HG03575 (cell line): ENCODE measurements around the gene GRAMD2A.

ENCODE experiments used
- ATAC-seq: cut with Tn5 transposase; IDR thresholded peaks from one replicate; pipeline ENCODE4 v1.9.1; 2021; ENCODE audit not compliant: unreplicated experiment, insufficient number of reproducible peaks, low FRiP score; ENCODE audit errors: extremely low read depth

Gene GRAMD2A

DNA sequence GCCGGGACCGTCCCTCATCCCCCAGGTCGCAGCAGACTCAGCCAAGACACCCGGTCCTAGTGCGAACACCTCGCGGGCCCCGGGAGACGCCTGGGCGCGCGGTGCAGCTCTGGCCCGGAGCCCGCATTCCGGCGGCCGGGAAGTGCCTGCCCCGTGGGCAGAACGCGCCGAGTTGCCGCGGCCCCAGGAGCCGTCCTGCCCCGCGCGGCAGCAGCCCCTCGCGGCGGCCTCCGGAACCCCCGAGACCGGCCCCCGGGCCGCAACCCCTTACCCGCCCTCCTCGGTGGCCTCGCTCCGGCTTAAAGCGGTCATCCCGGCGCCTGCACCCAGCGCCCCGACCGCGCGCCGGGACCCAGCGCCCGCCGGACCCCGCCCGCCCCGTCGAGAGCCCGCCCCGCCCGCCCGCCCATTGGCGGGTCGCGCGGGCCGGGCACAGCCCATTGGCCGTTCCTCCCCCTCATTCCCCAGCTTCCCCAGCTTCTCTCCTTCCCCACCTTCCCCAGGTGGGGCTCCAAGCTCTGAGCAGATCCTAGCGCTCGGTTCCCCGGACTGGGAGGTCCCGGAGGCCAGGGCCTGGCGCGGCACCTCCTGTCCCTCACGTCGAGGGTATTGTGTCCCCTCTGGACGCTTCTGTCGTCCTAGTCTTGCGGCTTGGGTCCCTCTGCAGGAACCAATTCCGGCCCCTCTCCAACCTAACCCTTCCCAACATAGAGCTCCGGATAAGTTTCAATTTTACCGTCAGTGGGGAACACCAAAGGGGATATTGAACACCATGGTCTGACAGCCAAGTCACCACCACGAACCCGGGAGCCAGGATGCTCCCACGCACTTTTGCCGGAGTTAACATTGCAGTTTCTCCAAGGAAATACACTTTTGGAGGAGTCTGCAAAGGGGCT lies at the start of gene GRAMD2A:
Gene GRAMD2A, minus strand, starts transcription at position 328 of the 896 bp plus-strand sequence.
- ATAC-seq: no peak

DNA sequence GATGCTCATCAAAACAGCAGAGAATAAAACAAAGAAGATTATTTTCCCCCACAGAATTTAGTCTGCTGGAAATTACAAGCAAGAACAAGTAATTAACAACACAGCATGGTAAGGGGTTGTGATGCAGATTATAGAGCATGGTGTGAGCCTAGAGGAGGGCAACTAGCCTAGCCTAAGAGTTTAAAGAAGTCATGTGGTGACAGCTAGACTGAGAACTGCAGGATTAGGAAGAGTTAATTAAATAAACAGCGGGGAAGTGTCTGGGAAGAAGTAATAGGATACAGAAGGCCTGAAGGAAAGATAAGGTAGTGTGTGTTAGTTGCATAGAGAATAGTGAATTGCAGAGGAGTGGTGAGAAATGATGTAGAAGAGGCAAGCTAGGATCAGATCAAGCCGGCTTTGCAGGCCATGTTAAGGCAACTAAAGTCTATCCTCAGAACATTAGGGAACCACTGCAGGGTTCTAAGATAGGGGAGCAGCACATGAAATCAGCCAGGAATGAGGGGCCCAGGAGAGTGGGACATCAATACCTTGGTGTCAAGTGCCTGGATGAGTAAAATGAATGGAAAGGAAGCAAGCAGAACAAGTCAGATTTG lies 45.3 kb upstream of the GRAMD2A start:
- ATAC-seq: no peak

- ATAC-seq: no peak
Observed at GRCh38 chr15:72239652-72240051, 42.1 kb upstream of the GRAMD2A start.

- ATAC-seq: no peak
Observed at GRCh38 chr15:72238586-72238985, 41.0 kb upstream of the GRAMD2A start.

DNA sequence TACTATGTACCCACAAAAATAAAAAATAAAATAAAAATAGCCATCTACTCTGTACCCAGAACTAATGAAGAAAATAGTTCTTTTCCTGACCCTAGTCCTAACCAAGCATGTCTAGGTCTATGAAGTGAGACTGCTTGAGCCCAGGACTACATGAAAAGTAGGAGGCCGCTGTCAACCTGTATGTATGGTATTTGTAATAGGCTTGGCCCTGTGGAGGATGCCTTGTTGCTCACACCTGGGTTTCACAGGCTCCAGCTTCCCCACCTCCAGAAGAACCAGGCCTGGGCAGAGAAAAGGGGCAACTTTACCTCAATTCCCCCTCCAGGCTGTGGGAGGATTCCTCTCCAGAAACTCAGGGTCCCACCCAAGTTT lies 40.3 kb upstream of the GRAMD2A start:
- ATAC-seq: no peak

DNA sequence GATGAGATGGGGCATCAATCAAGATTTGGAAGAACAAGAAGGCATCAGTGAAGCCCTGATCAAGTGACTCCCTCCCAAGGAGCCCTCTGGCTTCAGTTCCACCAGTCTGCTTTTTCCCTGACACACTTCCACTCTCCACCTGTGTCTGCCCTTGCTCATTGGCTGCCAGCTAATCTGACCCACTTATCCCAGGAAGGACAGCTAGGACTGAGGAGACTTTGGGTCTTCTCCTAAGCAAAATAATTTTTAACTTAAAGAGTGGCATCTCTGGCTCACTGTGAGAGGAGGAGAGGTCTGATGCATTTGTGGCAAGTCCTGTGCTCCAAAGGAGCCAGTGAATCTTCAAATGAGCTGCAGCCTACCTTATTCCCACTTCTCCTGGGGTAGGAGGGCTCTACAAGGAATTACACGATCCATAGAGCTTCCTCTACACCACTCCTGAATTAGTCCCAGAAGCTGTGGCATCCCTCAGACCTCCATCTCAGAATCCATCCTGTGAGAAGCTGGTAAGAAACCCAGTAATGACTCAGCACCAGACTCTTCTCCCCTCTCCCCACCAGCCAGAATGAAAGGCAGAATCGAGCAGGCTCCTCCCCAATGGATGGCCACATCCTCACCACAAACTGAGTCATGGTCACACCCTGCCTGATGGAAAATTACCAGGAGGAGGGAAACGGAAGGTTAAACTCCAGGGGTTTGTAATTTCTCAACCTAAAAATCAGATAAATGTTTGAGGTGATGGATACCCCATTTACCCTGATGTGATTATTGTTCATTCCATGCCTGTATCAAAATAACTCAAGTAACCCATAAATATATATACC lies 39.7 kb upstream of the GRAMD2A start:
- ATAC-seq: no peak

DNA sequence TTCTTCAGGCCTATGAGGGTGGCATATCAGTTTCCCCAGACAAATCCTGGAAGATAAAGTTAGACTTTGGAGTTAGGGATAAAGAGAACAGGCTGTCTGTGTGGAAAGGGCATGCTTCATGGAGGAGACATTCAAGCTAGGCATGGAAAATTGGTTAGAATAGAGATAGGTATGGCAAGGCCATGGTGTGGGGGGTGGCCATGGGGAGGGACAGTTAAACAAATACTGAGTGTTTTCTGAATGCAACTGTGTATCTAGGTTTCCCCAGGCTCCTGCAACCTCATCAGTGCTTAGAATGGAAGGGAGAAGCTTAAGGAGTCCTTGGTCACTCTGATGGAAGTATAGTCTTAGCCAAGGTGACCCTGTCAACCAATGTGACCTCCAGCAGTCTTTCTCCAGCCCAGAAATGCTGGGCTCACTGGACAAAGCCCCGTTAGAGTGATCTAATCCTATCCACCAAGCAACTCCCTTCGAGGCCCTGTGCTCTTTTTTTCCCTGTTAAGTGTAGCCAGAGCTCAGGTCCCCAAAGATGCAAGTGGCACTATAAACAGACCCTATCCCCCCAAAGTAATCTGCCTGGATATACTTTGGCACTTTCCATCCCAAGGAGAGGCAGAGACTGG lies 38.9 kb upstream of the GRAMD2A start:
- ATAC-seq: no peak

DNA sequence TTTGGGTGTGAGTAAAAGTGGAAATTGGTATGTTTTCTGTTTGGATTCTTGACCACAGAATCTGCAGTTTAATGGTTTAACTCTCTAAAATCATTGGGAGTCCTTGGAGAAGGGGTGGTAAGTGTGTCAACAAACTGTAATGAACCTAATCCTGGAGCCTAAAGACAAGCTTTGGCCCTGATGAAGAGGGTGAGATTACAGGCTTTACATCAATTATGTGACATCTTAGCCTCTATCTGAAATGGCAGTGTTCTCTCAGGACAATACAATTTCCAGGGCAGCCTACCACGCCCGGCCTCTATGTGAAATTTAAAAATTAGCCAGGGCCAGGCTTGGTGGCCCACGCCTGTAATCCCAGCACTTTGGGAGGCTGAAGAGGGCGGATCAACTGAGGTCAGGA lies 37.7 kb upstream of the GRAMD2A start:
- no peak for ATAC-seq

- no peak for ATAC-seq
Observed at GRCh38 chr15:72233769-72234168, 36.2 kb upstream of the GRAMD2A start.

- ATAC-seq: no peak
Observed at GRCh38 chr15:72231833-72232478, 34.4 kb upstream of the GRAMD2A start.

- no peak for ATAC-seq
Observed at GRCh38 chr15:72231066-72231832, 33.7 kb upstream of the GRAMD2A start, which contains the start of gene PKM. PKM (minus strand) TSS chr15:72231190; CDS start chr15:72219097, 12,093 bp downstream.

GRCh38 chr15:72230197-72231065 lies 32.8 kb upstream of the GRAMD2A start:
- no peak for ATAC-seq

DNA sequence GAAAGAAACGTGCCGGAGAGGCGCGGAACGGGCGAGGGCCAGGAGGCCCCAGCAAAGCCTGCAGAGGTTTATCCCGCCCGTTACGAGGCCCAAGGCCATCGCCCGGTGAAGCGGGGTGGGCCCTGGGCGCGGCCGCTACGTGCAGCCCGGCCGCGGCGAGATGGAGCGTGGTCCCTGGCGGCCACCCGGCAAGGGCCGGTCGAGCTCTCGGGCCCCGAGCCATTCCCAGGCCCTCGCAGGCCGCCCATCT lies 32.3 kb upstream of the GRAMD2A start:
- ATAC-seq: no peak

DNA sequence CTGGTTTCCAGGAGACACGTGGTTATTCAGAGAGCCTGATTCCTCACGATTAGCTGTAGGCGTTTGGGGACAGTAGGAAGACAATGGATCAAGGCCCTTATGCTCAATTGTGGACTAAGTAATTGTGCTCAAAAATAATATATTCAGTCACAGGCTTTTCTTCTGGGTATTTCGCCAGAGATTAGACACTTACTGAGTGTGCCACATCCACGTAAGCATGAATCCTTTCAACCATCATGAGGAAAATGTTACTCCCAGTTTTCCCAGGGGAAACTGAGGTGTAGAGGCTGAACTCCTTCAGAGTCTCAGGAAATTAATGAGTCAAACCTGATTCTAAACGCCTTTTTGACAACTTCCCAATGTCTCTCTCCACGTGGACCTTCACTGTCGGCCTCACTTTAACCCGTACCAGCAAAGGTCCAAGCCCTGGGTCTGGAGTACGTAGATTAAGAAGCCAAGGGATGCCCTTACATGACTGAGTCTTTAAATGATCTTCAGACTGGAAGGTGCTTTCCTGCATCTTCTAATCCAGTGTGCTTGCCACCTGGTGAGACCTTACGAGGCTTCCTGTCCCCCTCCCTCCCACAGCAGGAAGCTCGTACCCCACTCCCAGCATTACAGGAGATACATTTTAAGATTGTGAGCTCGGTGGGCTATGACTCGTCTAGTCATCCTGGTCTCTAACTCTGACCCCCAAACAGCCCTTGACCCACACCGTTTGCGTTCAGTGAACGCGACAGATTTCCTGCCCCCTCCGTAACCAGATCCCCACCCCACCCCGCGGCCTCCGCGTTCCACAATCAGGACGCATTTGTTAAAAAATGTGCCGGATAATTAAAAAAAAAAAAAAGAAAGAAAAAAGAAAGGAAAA lies 31.7 kb upstream of the GRAMD2A start:
- no peak for ATAC-seq

GRCh38 chr15:72227720-72228119 lies 30.1 kb upstream of the GRAMD2A start:
- ATAC-seq: no peak

GRCh38 chr15:72227192-72227586 lies 29.6 kb upstream of the GRAMD2A start:
- ATAC-seq: no peak

GRCh38 chr15:72223278-72223677 lies 25.7 kb upstream of the GRAMD2A start:
- no peak for ATAC-seq
